Body of pancreas (tissue), 4 donors: ENCODE measurements around the gene HIBADH.

Source experiments
- POLR2A ChIP-seq, 3 donors: fragments of 450-650 bp; IDR thresholded peaks; one replicate each; pipeline ENCODE4 v1.6.1; 2016; ENCODE audit warnings: antibody characterized with exemption in 3 of 3, mild to moderate bottlenecking in 2 of 3
- TF ChIP-seq, protein P1 (sequence below), 7 experiments: fragments of 450-650 bp in 4 of 7; fragments of 200-600 bp in 3 of 7; sonication (generic) in 3 of 7; IDR thresholded peaks; one replicate each; pipeline ENCODE4 v1.5.1; 2016 to 2019; ENCODE audit warnings: antibody characterized with exemption in 7 of 7

DNA sequence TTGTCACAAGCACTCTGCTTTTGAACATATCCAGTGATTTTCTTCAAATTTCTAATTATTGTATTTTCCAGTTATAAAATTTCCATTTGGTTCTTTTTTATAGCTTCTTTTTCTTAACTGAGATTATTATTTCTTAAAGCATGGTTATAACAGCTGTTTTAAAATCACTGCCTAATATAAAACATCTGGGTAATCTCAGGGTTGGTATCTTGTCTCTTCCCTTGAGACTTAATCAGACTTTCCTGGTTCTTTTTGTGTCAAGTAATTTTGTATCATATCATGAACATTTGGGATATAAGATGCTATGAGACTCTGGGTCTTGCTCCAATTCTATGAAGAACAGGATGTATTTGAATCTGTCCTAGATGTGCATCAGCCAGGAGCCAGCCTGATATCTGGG is 93.6 kb downstream of the HIBADH start:
- TF ChIP-seq, protein P1, sequence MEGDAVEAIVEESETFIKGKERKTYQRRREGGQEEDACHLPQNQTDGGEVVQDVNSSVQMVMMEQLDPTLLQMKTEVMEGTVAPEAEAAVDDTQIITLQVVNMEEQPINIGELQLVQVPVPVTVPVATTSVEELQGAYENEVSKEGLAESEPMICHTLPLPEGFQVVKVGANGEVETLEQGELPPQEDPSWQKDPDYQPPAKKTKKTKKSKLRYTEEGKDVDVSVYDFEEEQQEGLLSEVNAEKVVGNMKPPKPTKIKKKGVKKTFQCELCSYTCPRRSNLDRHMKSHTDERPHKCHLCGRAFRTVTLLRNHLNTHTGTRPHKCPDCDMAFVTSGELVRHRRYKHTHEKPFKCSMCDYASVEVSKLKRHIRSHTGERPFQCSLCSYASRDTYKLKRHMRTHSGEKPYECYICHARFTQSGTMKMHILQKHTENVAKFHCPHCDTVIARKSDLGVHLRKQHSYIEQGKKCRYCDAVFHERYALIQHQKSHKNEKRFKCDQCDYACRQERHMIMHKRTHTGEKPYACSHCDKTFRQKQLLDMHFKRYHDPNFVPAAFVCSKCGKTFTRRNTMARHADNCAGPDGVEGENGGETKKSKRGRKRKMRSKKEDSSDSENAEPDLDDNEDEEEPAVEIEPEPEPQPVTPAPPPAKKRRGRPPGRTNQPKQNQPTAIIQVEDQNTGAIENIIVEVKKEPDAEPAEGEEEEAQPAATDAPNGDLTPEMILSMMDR (IDR thresholded peaks at IDR 0.05), result no peak
- TF ChIP-seq POLR2A (IDR thresholded peaks at IDR 0.05), result no peak
